RWPE2 (cell line): ENCODE measurements around the gene SRBD1.
"Not testable (repeated sequence)": the region's sequence is repeated elsewhere in the genome, so short reads cannot be mapped to it uniquely, and the experiment has no call there.

Experiments
- ATAC-seq: fragments of 200-7000 bp; cut with Tn5 transposase; 3 replicates; pipeline ENCODE4 v1.9.1; 2021; ENCODE audit warnings: low read depth
- DNase-seq: peaks from one replicate; pipeline ENCODE4 v3.0.0-alpha.2; 2020; ENCODE audit warnings: low spot score
- H3K27ac ChIP-seq: fragments of 450-650 bp; 2 replicates; pipeline ENCODE4 v1.5.1; 2017; ENCODE audit warnings: mild to moderate bottlenecking; ENCODE audit not compliant: poor library complexity, severe bottlenecking
- H3K27me3 ChIP-seq: fragments of 250-450 bp; sonication (Bioruptor Pico); 2 replicates; pipeline ENCODE4 v1.5.1; 2021; ENCODE audit warnings: mild to moderate bottlenecking, moderate library complexity; ENCODE audit not compliant: insufficient read depth, poor library complexity, severe bottlenecking
- H3K36me3 ChIP-seq: fragments of 250-450 bp; sonication (Bioruptor Pico); 2 replicates; pipeline ENCODE4 v1.5.1; 2020; ENCODE audit warnings: low read depth, mild to moderate bottlenecking, moderate library complexity
- H3K4me1 ChIP-seq: fragments of 250-450 bp; sonication (Bioruptor Pico); 2 replicates; pipeline ENCODE4 v1.5.1; 2021; ENCODE audit warnings: mild to moderate bottlenecking, moderate library complexity; ENCODE audit not compliant: insufficient read depth, poor library complexity, severe bottlenecking
- H3K4me3 ChIP-seq: fragments of 250-450 bp; sonication (Bioruptor Pico); 2 replicates; pipeline ENCODE4 v1.5.1; 2021; ENCODE audit warnings: mild to moderate bottlenecking, moderate library complexity; ENCODE audit not compliant: severe bottlenecking
- H3K9me3 ChIP-seq: fragments of 250-450 bp; sonication (Bioruptor Pico); 2 replicates; pipeline ENCODE4 v1.5.1; 2021; ENCODE audit warnings: mild to moderate bottlenecking, moderate library complexity; ENCODE audit not compliant: severe bottlenecking
- CTCF ChIP-seq: fragments of 450-650 bp; IDR thresholded peaks from one replicate; pipeline ENCODE4 v1.5.1; 2017; ENCODE audit warnings: mild to moderate bottlenecking, moderate library complexity; ENCODE audit not compliant: poor library complexity, severe bottlenecking

Gene SRBD1

DNA sequence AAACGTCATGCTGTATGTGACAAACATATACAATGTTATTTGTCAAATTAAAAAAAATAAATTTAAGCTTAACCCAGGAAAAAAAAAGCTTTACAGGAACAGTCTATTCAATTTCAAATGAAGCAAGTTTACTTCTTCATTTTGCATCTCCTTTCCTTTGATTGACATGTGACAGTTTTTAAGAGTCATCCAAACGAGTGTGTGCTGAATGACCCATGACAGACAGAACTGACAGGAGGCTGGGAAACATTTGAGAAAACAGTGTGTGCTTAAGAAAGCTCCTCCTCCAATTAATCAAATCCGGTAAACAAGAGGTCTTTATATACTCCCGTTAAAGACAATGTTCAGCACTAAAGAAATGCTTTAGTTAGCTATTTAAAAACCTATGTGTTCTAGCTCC is 177.7 kb downstream of the SRBD1 start:
- Histone ChIP-seq H3K4me1 (peaks cover 5% of the 10 kb centered on the region), H3K27ac (no peak overlapping the region), H3K4me3 (no peak overlapping the region), H3K9me3 (peaks cover 3% of the 10 kb centered on the region), H3K27me3 (no peaks in the 10 kb centered on the region), H3K36me3 (no peaks in the 10 kb centered on the region; the same call in 1 of the 2 replicates)
- DNase-seq: no peak
- ATAC-seq: no peak
- TF ChIP-seq CTCF: no peak

- Histone ChIP-seq H3K36me3 (no peaks in the 10 kb centered on the region; the same call in 1 of the 2 replicates), H3K4me1 (peaks cover 5% of the 10 kb centered on the region), H3K9me3 (peaks cover 3% of the 10 kb centered on the region), H3K4me3 (no peak overlapping the region), H3K27ac (no peak overlapping the region), H3K27me3 (no peaks in the 10 kb centered on the region)
- no peak for ATAC-seq
- no peak for TF ChIP-seq CTCF
- no peak for DNase-seq
These were observed 178.7 kb downstream of the SRBD1 start for GRCh38 chr2:45432406-45432805.

DNA sequence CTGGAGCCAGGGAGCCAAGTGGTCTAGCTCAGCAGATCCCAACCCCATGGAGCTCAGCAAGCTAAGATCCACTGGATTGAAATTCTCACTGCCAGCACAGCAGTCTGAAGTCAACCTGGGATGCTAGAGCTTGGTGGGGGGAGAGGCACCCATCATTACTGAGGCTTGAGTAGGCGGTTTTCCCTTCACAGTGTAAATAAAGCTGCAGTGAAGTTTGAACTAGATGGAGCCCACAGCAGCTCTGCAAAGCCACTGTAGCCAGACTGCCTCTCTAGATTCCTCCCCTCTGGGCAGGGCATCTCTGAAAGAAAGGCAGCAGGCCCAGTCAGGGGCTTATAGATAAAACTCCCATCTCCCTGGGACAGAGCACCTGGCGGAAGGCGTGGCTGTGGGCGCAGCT is 185.0 kb downstream of the SRBD1 start:
- not testable (repeated sequence) for ATAC-seq, H3K4me3 ChIP-seq, DNase-seq, H3K36me3 ChIP-seq, H3K27ac ChIP-seq, H3K9me3 ChIP-seq, H3K27me3 ChIP-seq, H3K4me1 ChIP-seq

GRCh38 chr2:45422921-45423320 is 188.1 kb downstream of the SRBD1 start:
- DNase-seq: no peak
- no peaks in the 10 kb centered on the region for H3K4me1 ChIP-seq

GRCh38 chr2:45418532-45418931 is 192.5 kb downstream of the SRBD1 start:
- ATAC-seq (no peak), DNase-seq (no peak)
- TF ChIP-seq CTCF: no peak
- Histone ChIP-seq H3K9me3 (no peaks in the 10 kb centered on the region), H3K4me1 (no peaks in the 10 kb centered on the region), H3K27ac (no peak overlapping the region), H3K27me3 (no peaks in the 10 kb centered on the region), H3K4me3 (no peak overlapping the region), H3K36me3 (peaks cover 18% of the 10 kb centered on the region)

More at GRCh38 chr2:45422921-45423320, 188.1 kb downstream of the SRBD1 start:
- no peak for ATAC-seq
- H3K27ac ChIP-seq: no peak overlapping the region
- H3K36me3 ChIP-seq: peaks cover 12% of the 10 kb centered on the region
- H3K27me3 ChIP-seq: no peaks in the 10 kb centered on the region
- peaks cover 2% of the 10 kb centered on the region for H3K9me3 ChIP-seq
- no peak for TF ChIP-seq CTCF
- no peak overlapping the region for H3K4me3 ChIP-seq
